BJ (cell line): ENCODE data around the gene CD48. TPM values are rescaled to one million over a fixed set of nuclear protein-coding genes. Genes with fewer than 3 reads are reported as not detected.

Experiments
- CTCF ChIA-PET: fragments of 350-600 bp; formaldehyde crosslinking; extraction: SDS; loops from one replicate; lab custom pipeline; 2021; ENCODE audit warnings: antibody characterized with exemption, inconsistent platforms; lab: Yijun Ruan, JAX
- POLR2A ChIA-PET: fragments of 300-600 bp; sonication (Branson Sonifier 250); formaldehyde crosslinking; extraction: SDS; loops from one replicate; lab custom pipeline; 2021; ENCODE audit warnings: antibody characterized with exemption; lab: Charles Lee
- DNase-seq: peaks from one replicate; pipeline ENCODE4 v3.0.0-alpha.2; 2011; ENCODE audit warnings: low read depth
- H3K27me3 ChIP-seq: 2 replicates; pipeline ENCODE4 v1.6.0; 2011; ENCODE audit warnings: low read length; ENCODE audit not compliant: control insufficient read depth, insufficient read depth
- H3K36me3 ChIP-seq: 2 replicates; pipeline ENCODE4 v1.5.1; 2011; ENCODE audit warnings: low read length; ENCODE audit not compliant: control insufficient read depth, insufficient read depth
- H3K4me3 ChIP-seq: 2 replicates; pipeline ENCODE4 v1.5.1; 2011; ENCODE audit warnings: low read depth, mild to moderate bottlenecking, control low read depth, low read length
- polyA plus RNA-seq: library from polyadenylated mRNA; depleted of rRNA; stranded (reverse); fragments of >200 nt; gene quantifications from 2 replicates; pipeline ENCODE4 v1.2.3, GENCODE V29; 2011
- TF ChIP-seq, protein P1 (sequence below): IDR thresholded peaks from 2 replicates; pipeline ENCODE4 v1.5.1; 2011; ENCODE audit warnings: low read depth, mild to moderate bottlenecking, control low read depth, inconsistent platforms, low read length, moderate library complexity; ENCODE audit not compliant: insufficient read depth

The CD48 gene
- polyA plus RNA-seq, 1 experiment, result not detected

DNA sequence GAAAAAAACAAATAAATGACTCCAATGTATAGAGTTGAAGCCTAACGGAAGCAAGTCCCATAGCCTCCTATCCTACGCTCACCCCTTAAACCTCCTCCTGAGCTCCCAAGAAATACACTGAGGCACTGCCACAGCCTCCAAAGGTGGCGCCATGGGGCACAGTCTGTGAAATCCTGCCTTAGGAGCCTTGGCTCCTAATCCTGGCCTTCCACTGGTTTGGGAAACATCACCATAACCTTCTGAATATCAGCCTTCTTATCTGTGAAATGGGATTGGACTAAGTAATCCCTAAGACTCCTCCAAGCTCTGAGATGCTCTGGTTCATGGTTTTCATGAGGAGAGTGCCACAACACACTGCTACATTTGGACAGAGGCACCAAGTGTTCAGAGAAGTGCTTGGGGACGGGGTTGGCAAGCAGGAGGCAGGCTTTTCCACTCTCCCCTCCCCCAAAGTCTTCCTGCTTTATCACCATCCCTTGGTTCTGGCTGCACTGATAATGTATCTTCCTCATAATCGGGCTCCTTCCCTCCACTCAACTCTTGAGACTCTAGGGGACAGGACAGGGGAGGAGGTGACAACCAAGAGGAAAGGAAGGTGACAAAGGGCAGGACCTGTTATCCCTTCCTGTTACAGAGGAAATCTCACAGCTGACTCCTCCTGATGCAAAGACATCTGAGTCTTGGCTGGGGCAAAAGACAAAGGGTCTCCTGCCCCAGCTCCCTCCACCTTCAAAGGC is 30.2 kb upstream of the CD48 start:
- no peak overlapping the region for H3K4me3 ChIP-seq
- H3K36me3 ChIP-seq, result no peaks in the 10 kb centered on the region
- ChIA-PET POLR2A (no interaction called here), CTCF (interaction anchor here (1.2 kb wide), 1 partner anchor 10 kb away, joined by 3 read pairs; no protein-coding TSS in a partner anchor)
- TF ChIP-seq, protein P1, sequence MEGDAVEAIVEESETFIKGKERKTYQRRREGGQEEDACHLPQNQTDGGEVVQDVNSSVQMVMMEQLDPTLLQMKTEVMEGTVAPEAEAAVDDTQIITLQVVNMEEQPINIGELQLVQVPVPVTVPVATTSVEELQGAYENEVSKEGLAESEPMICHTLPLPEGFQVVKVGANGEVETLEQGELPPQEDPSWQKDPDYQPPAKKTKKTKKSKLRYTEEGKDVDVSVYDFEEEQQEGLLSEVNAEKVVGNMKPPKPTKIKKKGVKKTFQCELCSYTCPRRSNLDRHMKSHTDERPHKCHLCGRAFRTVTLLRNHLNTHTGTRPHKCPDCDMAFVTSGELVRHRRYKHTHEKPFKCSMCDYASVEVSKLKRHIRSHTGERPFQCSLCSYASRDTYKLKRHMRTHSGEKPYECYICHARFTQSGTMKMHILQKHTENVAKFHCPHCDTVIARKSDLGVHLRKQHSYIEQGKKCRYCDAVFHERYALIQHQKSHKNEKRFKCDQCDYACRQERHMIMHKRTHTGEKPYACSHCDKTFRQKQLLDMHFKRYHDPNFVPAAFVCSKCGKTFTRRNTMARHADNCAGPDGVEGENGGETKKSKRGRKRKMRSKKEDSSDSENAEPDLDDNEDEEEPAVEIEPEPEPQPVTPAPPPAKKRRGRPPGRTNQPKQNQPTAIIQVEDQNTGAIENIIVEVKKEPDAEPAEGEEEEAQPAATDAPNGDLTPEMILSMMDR, result no peak
- no peaks in the 10 kb centered on the region for H3K27me3 ChIP-seq
- no peak for DNase-seq

DNA sequence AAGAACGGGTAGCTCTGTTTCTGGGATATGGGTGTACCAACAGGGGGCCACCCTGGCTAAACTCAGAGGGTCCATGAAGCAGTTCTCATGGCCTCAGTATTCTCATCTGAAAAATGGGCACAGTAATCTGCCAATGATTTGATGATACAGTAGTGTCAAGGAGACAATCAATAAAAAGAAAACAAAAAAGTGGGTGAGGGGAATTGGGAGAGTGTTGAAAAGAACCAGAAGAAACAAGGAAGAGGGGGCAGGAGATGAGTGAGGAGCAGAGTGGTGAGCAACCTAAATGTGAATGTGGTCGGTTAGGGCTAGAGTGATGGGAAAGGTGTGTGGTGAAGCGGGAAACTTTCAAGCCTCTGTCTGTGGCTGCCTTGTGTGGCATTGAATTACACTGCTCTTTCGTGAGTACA is 29.5 kb upstream of the CD48 start:
- no peaks in the 10 kb centered on the region for H3K27me3 ChIP-seq
- ChIA-PET CTCF (no interaction called here), POLR2A (no interaction called here)
- no peaks in the 10 kb centered on the region for H3K36me3 ChIP-seq
- TF ChIP-seq, protein P1, result no peak
- H3K4me3 ChIP-seq, result no peak overlapping the region
- DNase-seq, result no peak

DNA sequence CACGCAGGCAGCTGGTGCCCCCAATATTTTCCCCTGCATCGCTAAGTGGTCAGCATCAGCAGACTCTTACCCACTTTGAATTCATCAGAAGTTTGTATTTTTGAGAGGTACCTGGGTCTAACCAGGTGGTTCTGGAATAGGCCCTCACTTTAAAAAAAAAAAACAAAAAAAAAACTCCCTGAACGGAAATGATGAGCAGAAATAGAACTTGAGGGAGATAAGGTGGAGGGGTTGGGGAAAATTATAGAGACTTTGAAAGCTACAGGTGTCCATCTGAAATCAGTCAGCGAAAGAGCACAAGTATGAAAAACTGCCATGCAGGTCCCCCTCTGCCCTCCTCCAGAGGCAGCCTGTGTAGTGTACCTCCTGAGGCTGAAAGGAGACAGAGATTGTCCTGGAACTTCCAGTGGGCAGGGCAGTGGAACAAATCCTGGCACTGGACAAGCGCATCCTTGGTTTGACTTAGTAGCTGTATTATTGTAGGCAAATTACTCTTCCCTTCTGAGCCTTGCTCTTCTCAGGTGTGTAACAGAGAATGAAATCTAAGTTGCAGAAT is 28.6 kb upstream of the CD48 start:
- no peaks in the 10 kb centered on the region for H3K27me3 ChIP-seq
- DNase-seq, result no peak
- TF ChIP-seq, protein P1, result no peak
- POLR2A ChIA-PET, result no interaction called here
- H3K36me3 ChIP-seq, result no peaks in the 10 kb centered on the region
- CTCF ChIA-PET, result no interaction called here
- H3K4me3 ChIP-seq, result no peak overlapping the region

DNA sequence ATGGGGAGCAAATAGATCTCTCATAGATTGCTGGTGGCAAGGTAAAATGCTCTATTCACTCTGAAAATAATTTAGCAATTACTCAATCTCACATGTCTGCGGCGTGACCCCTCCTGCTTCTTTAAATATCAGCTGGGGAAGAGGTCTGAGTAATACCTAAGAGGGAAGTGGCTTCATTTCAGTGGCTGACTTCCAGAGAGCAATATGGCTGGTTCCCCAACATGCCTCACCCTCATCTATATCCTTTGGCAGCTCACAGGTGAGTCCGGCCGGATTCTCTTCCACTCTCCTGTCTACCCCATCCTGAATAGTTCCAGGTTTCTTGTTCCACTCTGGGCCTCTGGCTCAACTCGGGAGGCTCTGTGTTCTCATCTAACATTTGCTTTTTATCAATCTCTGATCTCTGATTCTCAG is 27.5 kb upstream of the CD48 start, which contains the start of gene SLAMF7:
Gene SLAMF7 (plus strand): TSS at position 150 of the 414 bp plus-strand sequence. CDS start 55 bp downstream, at position 205.
- H3K4me3 ChIP-seq, result no peak within 1 kb of the TSS
- no peaks in the 10 kb centered on the region for H3K27me3 ChIP-seq
- POLR2A ChIA-PET, result no interaction called here
- no peak for DNase-seq
- CTCF ChIA-PET, result interaction anchor here (1.5 to 1.7 kb wide), 2 partner anchors 9 to 12 kb away, joined by 3 to 10 read pairs; no protein-coding TSS in a partner anchor
- TF ChIP-seq, protein P1, result no peak
- H3K36me3 ChIP-seq, result no peaks in the 10 kb centered on the region

DNA sequence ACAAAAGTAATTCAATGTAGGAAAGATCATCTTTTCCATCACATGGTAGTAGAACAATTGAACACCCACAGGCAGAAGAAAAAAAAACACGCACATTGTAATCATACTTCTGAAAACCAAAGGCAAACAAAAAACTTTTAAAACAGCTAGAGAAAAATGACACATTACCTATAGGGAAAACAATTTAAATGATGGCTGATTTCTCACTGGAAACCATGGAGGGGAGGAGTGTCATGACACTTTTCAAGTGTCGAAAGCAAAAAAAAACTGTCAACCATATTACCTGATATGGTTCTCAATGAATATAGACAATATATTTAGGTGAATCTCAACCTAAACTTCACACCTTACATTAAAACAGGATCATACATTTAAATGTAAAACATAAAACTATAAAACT is 26.6 kb upstream of the CD48 start:
- CTCF ChIA-PET, result interaction anchor here (0.6 to 1.7 kb wide), 3 partner anchors 10 to 54 kb away, joined by 3 to 10 read pairs (median 4); no protein-coding TSS in a partner anchor

More for the DNA sequence above, 26.6 kb upstream of the CD48 start:
- TF ChIP-seq, protein P1, result no peak
- Histone ChIP-seq H3K27me3 (no peaks in the 10 kb centered on the region), H3K4me3 (no peak overlapping the region), H3K36me3 (no peaks in the 10 kb centered on the region)
- POLR2A ChIA-PET, result no interaction called here
- DNase-seq, result no peak
